Measurements from ENCODE around the gene H3-3A. TPM values are rescaled to one million over a fixed set of nuclear protein-coding genes. Genes with fewer than 3 reads are reported as not detected.

The H3-3A gene
- total RNA-seq, 1 experiment from 2014 or later: 1,129 TPM

DNA sequence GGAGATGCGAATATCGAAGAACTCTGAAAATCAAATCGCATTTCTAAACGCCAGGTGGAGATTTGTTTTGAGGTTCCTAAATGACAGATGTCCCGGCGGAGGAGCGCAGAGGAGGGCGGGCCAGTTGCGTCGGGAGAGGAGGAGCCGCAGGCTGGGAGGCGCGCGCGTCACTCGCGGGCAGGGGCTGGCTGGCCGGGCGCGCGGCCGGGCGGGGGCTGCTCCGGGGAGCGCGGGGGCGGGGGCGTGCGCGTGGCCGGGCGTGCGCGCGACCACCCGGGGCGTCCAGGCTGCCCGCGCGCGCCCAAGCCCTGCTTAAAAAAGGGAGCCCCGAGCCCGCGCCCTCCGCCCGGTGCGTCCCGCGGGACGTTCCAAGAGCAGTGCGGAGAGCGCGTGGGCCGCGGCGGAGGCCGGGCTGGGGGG lies 47.3 kb downstream of the H3-3A start:
- Histone ChIP-seq H4K5ac (ENCODE audit: insufficient read length, low read depth, low read length) (no peak overlapping the region), H3K23ac (ENCODE audit: insufficient read length, low read depth, low read length) (no peak overlapping the region), H2BK120ac (ENCODE audit: low read depth, low read length, poor library complexity, severe bottlenecking) (no peak overlapping the region), H2BK20ac (ENCODE audit: low read depth, low read length, poor library complexity, severe bottlenecking) (no peak overlapping the region), H3K27ac (ENCODE audit: insufficient read length, low read depth, low read length) (no peak overlapping the region), H2AK5ac (ENCODE audit: insufficient read length, low read length) (no peak overlapping the region), H4K20me1 (ENCODE audit: control insufficient read depth, insufficient read depth, insufficient read length) (no peaks in the 10 kb centered on the region), H2AFZ (ENCODE audit: low read length) (no peak overlapping the region), H3K27me3 (ENCODE audit: insufficient read depth, low read length) (no peaks in the 10 kb centered on the region; the same call in 1 of the 2 replicates), H3K23me2 (ENCODE audit: insufficient read length, low read depth, low read length, poor library complexity, severe bottlenecking) (peaks cover 19% of the 10 kb centered on the region), H3K56ac (ENCODE audit: insufficient read length, low read depth, low read length) (no peak overlapping the region), H3K4ac (ENCODE audit: low read depth, low read length) (no peak overlapping the region), H3K79me2 (ENCODE audit: insufficient read depth, low read length) (no peaks in the 10 kb centered on the region), H3K9ac (ENCODE audit: extremely low read depth, insufficient read length, low read length) (no peak overlapping the region), H3K14ac (ENCODE audit: insufficient read depth, low read length) (0 out of 2 replicates have a peak overlapping the region, but pooled peaks have one; percentile 14), H3K79me1 (ENCODE audit: insufficient read depth, low read depth, low read length, poor library complexity, severe bottlenecking) (no peaks in the 10 kb centered on the region), H4K91ac (ENCODE audit: insufficient read length, low read depth, low read length) (no peak overlapping the region), H2BK5ac (ENCODE audit: insufficient read length, low read length) (no peak overlapping the region), H4K8ac (replicated peaks; ENCODE audit: insufficient read length, low read depth, low read length) (no peak overlapping the region), H2BK15ac (ENCODE audit: low read depth, low read length) (no peak overlapping the region), H3K18ac (ENCODE audit: insufficient read length, low read depth, low read length) (no peak overlapping the region), H3K4me2 (ENCODE audit: insufficient read depth, insufficient read length, low read length) (peak overlapping the region; percentile 59), H3K4me1 (ENCODE audit: insufficient read depth, low read length) (peaks cover 15% of the 10 kb centered on the region), H3T11ph (ENCODE audit: low read length) (no peak overlapping the region), H2BK12ac (ENCODE audit: insufficient read length, low read depth, low read length) (no peak overlapping the region), H3K9me3 (ENCODE audit: control insufficient read depth, low read depth, low read length) (no peaks in the 10 kb centered on the region)
- Mint-ChIP-seq H3K27me3 (ENCODE audit: low read depth) (peaks cover 9% of the 10 kb centered on the region), H3K4me1 (peaks cover 44 to 46% of the 10 kb centered on the region in 2 experiments), H3K36me3 (ENCODE audit: insufficient read depth in 1 of 3, low read depth in 3 of 3) (no peaks in the 10 kb centered on the region; a peak in 1 of 7 replicates), H3K4me3 (peak overlapping the region; percentile 82 to 92), H3K27ac (peak overlapping the region; percentile 75 to 88 (median 75); a peak in 4 of 7 replicates), H3K9me3 (no peaks in the 10 kb centered on the region; a peak in 1 of 5 replicates)
- DNase-seq: peak; percentile 84
- no CpG with 5 or more reads among the region's 57 CpGs for WGBS (ENCODE audit: extremely low coverage, insufficient read length, low lambda C conversion rate)
- TF ChIP-seq, protein P1, sequence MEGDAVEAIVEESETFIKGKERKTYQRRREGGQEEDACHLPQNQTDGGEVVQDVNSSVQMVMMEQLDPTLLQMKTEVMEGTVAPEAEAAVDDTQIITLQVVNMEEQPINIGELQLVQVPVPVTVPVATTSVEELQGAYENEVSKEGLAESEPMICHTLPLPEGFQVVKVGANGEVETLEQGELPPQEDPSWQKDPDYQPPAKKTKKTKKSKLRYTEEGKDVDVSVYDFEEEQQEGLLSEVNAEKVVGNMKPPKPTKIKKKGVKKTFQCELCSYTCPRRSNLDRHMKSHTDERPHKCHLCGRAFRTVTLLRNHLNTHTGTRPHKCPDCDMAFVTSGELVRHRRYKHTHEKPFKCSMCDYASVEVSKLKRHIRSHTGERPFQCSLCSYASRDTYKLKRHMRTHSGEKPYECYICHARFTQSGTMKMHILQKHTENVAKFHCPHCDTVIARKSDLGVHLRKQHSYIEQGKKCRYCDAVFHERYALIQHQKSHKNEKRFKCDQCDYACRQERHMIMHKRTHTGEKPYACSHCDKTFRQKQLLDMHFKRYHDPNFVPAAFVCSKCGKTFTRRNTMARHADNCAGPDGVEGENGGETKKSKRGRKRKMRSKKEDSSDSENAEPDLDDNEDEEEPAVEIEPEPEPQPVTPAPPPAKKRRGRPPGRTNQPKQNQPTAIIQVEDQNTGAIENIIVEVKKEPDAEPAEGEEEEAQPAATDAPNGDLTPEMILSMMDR (conservative IDR thresholded peaks at IDR 0.05): 0 out of 3 replicates have a peak, but pooled peaks have one; percentile 20
